D721Med (cell line): Measurements from ENCODE around the gene SPHK1.
A peak's percentile ranks its signal among the peaks of the same experiment; 100 is the strongest.
"Not testable (repeated sequence)": the region's sequence is repeated elsewhere in the genome, so short reads cannot be mapped to it uniquely, and the experiment has no call there.

ENCODE experiments used
- DNase-seq: peaks from one replicate; pipeline ENCODE4 v3.0.0; 2011; ENCODE audit warnings: low spot score; ENCODE audit not compliant: insufficient read length
- FAIRE-seq: peaks from 2 replicates; lab custom pipeline; 2011; peaks lifted over from hg19 to GRCh38; lab: Jason Lieb, UNC
- CTCF ChIP-seq: IDR thresholded peaks from 2 replicates; pipeline ENCODE4 v1.5.1; 2012; ENCODE audit warnings: mild to moderate bottlenecking, control low read depth; ENCODE audit not compliant: insufficient read depth; ENCODE audit errors: missing control alignments

SPHK1 gene

GRCh38 chr17:76356803-76357456, 27.5 kb upstream of the SPHK1 start:
- TF ChIP-seq CTCF: no peak
- no peak for FAIRE-seq
- no peak for DNase-seq

GRCh38 chr17:76357597-76358158, 26.7 kb upstream of the SPHK1 start:
- no peak for FAIRE-seq

GRCh38 chr17:76359375-76359774, 25.0 kb upstream of the SPHK1 start:
- TF ChIP-seq CTCF: no peak
- no peak for FAIRE-seq
- no peak for DNase-seq

More at GRCh38 chr17:76357597-76358158, 26.7 kb upstream of the SPHK1 start:
- no peak for DNase-seq
- no peak for TF ChIP-seq CTCF

- DNase-seq, FAIRE-seq: not testable (repeated sequence)
Observed at GRCh38 chr17:76359776-76360175, 24.6 kb upstream of the SPHK1 start.

- no peak for FAIRE-seq
- no peak for TF ChIP-seq CTCF
- no peak for DNase-seq
Observed at GRCh38 chr17:76360461-76360860, 23.9 kb upstream of the SPHK1 start.

GRCh38 chr17:76363107-76363842, 21.1 kb upstream of the SPHK1 start:
- no peak for DNase-seq
- no peak for TF ChIP-seq CTCF
- FAIRE-seq: no peak

GRCh38 chr17:76365256-76365903, 19.0 kb upstream of the SPHK1 start:
- FAIRE-seq (no peak), DNase-seq (no peak)
- peak; percentile 24 for TF ChIP-seq CTCF
